Fibroblast of upper back skin (primary cell): ENCODE results near the gene ADAM12.

Source experiments
- DNase-seq: peaks from one replicate; pipeline ENCODE4 v3.0.0-alpha.2; 2013

ADAM12 gene

GRCh38 chr10:126135177-126135576 lies 253.1 kb downstream of the ADAM12 start:
- DNase-seq = peak; percentile 31

- DNase-seq = peak; percentile 31
These were observed 254.2 kb downstream of the ADAM12 start for GRCh38 chr10:126133906-126134656.

- DNase-seq = no peak
These were observed 255.1 kb downstream of the ADAM12 start for GRCh38 chr10:126133082-126133620.

GRCh38 chr10:126131341-126131740 lies 256.9 kb downstream of the ADAM12 start:
- peak; percentile 50 for DNase-seq

- DNase-seq = peak; percentile 78
These were observed 258.0 kb downstream of the ADAM12 start for GRCh38 chr10:126130271-126130710.

DNA sequence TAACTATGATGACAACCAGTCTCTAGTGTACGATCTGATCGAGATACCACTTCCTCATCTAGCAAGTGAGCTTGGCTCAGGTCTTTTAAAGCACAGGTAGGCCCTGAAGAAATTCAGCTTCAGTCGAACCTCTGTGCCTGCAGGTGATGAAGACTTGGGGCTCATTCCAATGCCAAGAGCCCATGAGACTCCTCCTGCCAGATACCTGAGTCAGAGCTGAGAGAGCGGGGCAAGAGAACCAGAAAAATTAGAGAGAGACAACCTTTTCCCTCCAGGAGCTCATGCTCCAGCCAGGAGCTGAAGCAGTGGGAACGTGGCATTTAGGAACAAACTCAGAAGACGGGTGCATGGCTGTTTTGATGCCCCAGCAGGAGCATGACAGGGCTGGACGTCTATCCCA lies 259.3 kb downstream of the ADAM12 start:
- no peak for DNase-seq

DNA sequence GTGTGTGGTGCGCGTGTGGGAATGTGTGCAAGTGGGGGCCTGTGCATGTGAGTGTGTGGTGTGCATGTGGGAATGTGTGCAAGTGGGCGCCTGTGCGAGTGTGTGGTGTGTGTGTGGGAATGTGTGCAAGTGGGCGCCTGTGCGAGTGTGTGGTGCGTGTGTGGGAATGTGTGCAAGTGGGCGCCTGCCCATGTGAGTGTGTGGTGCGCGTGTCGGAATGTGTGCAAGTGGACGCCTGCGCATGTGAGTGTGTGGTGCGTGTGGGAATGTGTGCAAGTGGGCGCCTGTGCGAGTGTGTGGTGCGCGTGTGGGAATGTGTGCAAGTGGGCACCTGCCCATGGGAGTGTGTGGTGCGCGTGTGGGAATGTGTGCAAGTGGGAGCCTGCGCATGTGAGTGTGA lies 259.7 kb downstream of the ADAM12 start:
- no peak for DNase-seq

GRCh38 chr10:126127481-126128029 lies 260.7 kb downstream of the ADAM12 start:
- no peak for DNase-seq

DNA sequence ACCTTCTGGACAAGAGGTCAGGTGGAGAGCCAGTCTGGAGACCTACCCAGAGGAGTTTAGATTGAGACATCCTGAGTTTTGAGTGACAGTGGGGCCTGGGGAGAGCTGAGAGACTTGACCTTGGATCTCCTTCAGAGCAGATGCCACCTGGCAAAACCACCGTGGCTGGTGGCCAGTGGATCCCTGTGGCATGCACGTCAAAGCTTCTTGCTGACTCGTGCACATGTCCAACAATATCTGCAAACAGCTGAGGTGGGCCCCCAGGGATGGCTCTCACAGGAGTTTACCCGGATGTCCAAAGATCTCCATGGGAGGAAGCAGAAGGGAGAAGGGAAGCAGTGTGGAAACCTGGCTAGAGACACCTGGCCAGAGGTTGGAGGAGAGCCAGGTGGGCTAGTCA lies 261.4 kb downstream of the ADAM12 start:
- no peak for DNase-seq

DNA sequence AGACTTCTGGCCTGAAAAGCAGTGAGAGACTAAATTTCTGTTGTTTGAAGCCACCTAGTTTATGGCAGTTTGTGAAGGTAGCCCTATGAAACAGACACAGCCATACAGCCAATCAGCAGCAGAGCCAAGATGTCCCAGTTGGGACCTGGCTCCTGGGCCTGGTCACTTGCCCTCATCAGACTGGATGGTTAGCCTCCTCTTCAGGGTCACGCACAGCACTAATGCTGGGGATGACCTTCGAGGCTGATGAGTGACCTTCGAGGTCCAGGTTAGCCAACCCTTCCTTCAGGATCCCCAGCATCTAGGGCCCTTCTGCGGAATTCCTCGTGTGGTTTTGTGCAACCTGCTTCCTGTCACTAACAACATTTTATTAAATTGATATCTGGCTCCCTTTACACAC lies 262.3 kb downstream of the ADAM12 start:
- no peak for DNase-seq

- DNase-seq = peak; percentile 92
These were observed 263.5 kb downstream of the ADAM12 start for GRCh38 chr10:126124668-126125349.

GRCh38 chr10:126124046-126124445 lies 264.2 kb downstream of the ADAM12 start:
- DNase-seq = no peak

- no peak for DNase-seq
These were observed 264.8 kb downstream of the ADAM12 start for GRCh38 chr10:126123466-126123865.

GRCh38 chr10:126122881-126123280 lies 265.4 kb downstream of the ADAM12 start:
- DNase-seq = peak; percentile 28

DNA sequence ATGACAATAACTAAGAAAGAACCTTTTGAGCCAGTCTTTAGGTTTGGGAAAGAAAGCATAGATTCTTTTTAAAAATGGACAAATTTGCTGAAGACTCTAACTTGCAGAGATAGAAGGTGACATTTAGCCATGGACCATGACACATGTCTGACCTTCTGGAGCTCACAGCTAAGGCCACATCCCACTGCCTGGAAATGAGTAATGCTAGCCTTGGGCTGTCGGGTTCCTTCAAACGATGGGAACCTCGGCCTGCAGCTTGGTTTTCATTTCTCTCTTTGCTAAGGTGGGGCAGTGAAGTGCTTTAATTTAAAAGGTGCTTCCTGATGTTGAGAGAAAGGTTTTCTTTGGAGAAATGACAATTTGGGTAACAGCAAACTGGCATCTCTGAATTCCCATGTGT lies 268.7 kb downstream of the ADAM12 start:
- DNase-seq = no peak

GRCh38 chr10:126118476-126118875 lies 269.8 kb downstream of the ADAM12 start:
- DNase-seq = no peak

- DNase-seq = no peak
These were observed 271.1 kb downstream of the ADAM12 start for GRCh38 chr10:126117196-126117595.

DNA sequence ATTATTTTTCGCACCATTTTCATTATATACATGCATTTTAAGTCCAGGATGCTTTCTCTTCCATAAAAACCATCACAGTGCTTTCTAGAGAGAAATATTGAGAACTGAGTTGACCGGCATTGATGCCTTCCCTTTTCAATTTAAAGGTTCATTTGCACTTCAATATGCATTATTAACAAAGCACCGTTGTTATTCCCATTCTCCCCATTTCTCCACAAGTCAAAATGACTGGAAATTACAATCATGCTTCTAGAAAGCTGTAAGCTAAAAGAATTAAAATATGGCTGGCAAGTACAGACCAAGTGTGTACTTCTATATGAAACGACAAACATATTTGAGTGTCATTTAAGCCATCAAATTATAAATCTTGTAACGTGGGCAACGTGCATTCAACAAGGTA lies 272.4 kb downstream of the ADAM12 start:
- DNase-seq = no peak

DNA sequence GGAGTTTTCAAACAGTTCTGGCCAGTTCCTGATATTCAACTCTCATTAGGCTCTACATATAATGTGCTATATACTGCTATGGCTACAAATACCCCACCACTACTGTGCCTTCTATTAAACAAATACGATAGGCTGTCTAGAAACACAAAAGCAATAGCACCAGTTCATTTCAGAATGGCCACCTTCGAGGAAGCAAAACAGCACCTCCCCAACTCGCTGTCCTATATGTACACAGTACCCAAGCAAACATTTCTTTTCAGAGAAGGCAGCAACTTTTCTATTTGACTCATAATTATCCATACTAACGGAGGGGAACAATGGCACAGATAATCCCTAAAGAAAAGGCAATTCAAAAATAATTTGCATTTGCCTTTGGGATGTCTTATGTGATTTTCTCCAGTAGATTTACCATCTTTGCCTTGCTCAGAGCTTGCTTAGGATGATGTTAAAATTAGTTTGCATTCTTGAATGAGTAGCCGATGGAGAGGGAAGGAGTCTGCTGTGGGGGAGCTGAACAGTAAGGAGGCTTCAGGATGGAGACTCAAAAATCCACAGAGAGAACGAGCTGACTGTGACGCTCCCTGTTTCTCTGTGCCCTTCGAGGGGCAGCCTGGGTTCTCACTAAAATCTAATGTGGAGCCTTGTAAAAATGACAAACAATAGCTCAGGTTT lies 273.3 kb downstream of the ADAM12 start:
- no peak for DNase-seq

- no peak for DNase-seq
These were observed 276.8 kb downstream of the ADAM12 start for GRCh38 chr10:126111516-126111915.

- DNase-seq = peak; percentile 75
These were observed 277.6 kb downstream of the ADAM12 start for GRCh38 chr10:126110489-126111180.

DNA sequence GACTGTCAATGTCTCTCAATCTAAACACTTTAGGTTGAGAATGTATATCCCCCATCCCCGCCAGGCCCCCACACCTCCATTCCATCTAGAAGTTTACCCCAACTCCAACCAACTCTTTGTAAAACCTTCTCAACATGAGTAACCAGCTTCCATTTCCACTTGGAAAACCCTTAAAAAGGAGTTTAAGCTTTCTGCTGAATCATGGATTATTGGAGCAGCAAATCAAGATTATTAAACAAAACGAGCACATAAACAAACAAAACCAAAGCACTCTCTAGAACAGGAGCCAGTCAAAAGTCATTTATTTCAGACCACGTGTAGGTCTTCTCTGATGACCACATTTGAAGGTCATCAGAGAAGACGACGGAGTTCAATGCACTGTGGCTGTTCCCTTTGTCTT lies 278.4 kb downstream of the ADAM12 start:
- no peak for DNase-seq

- peak; percentile 21 for DNase-seq
These were observed 279.6 kb downstream of the ADAM12 start for GRCh38 chr10:126108693-126109092.
